Esophagus squamous epithelium (tissue), 5 donors: ENCODE results near the gene RNF8. TPM values are rescaled to one million over a fixed set of nuclear protein-coding genes. Genes with fewer than 3 reads are reported as not detected.
A peak's percentile ranks its signal among the peaks of the same experiment; 100 is the strongest.

Experiments used
- DNase-seq: peaks from one replicate; lab custom pipeline; 2025; lab: John Stamatoyannopoulos, UW
- H3K27ac ChIP-seq, 4 donors: fragments of 200-600 bp; sonication (generic); one replicate each; pipeline ENCODE4 v1.5.1; 2016 to 2019; ENCODE audit warnings: mild to moderate bottlenecking in 1 of 4
- H3K27me3 ChIP-seq, 4 donors: fragments of 200-600 bp; sonication (generic); 1 replicate in 3 of 4; 2 replicates in 1 of 4; pipeline versions ENCODE4 v1.5.1 to v1.6.0; 2017 to 2021; ENCODE audit warnings: antibody characterized with exemption in 1 of 4
- H3K36me3 ChIP-seq, 3 donors: fragments of 200-600 bp; sonication (generic); one replicate each; pipeline ENCODE4 v1.5.1; 2016 to 2019
- H3K4me1 ChIP-seq, 3 donors: fragments of 200-600 bp; sonication (generic); one replicate each; pipeline ENCODE4 v1.5.1; 2017 to 2019
- H3K4me3 ChIP-seq, 4 donors: fragments of 200-600 bp; sonication (generic); 1 replicate in 3 of 4; 2 replicates in 1 of 4; pipeline ENCODE4 v1.5.1; 2016 to 2019; ENCODE audit warnings: mild to moderate bottlenecking in 2 of 4, moderate library complexity in 1 of 4
- H3K9me3 ChIP-seq, 3 donors: fragments of 200-600 bp; sonication (generic); one replicate each; pipeline ENCODE4 v1.5.1; 2016 to 2019
- CTCF ChIP-seq, 6 experiments: fragments of 450-650 bp in 4 of 6; fragments of 200-600 bp in 2 of 6; sonication (generic) in 2 of 6; IDR thresholded peaks; one replicate each; pipeline ENCODE4 v1.5.1; 2016 to 2019; ENCODE audit warnings: antibody characterized with exemption in 6 of 6, mild to moderate bottlenecking in 4 of 6, moderate library complexity in 4 of 6
- POLR2A ChIP-seq, 4 donors: fragments of 450-650 bp; IDR thresholded peaks; one replicate each; pipeline ENCODE4 v1.6.1; 2017; ENCODE audit warnings: antibody characterized with exemption in 4 of 4, mild to moderate bottlenecking in 4 of 4, moderate library complexity in 3 of 4
- WGBS, 2 donors: methylation state at CpG; one replicate each; pipeline ENCODE4 v1.1.5; 2018; 5-methylcytosine and 5-hydroxymethylcytosine counted together
- intact Hi-C: fragments of 100-400 bp; cut with DNase I; formaldehyde crosslinking; loops from one replicate; pipeline ENCODE4 v1.15.0; 2022
- total RNA-seq, 4 donors: library from RNA; depleted of rRNA; stranded (reverse); fragments of >200 nt; gene quantifications; one replicate each; pipeline ENCODE4 v1.1.0, GENCODE V29; 2016
- donor health status: DM: yes; HTN: yes; CAD: no.

RNF8 gene
- total RNA-seq, 4 donors from 2014 or later = 17.2 to 24.0 (median 19.7) TPM

GRCh38 chr6:37429352-37429750 is 75.6 kb downstream of the RNF8 start:
- Histone ChIP-seq H3K27ac (no peak overlapping the region), H3K9me3 (no peaks in the 10 kb centered on the region), H3K36me3 (no peaks in the 10 kb centered on the region), H3K4me3 (no peak overlapping the region), H3K4me1 (peaks cover 5 to 17% (median 6%) of the 10 kb centered on the region in 3 donors), H3K27me3 (peaks cover 0 to 6% (median 0%) of the 10 kb centered on the region in 4 donors)
- no peak for DNase-seq
- intact Hi-C loops = no loop called here
- TF ChIP-seq CTCF (IDR thresholded peaks at IDR 0.05) (no peak), POLR2A (IDR thresholded peaks at IDR 0.05) (no peak)
- 86 to 94% methylated on average over 2 of the region's 2 CpGs for WGBS, 2 donors

DNA sequence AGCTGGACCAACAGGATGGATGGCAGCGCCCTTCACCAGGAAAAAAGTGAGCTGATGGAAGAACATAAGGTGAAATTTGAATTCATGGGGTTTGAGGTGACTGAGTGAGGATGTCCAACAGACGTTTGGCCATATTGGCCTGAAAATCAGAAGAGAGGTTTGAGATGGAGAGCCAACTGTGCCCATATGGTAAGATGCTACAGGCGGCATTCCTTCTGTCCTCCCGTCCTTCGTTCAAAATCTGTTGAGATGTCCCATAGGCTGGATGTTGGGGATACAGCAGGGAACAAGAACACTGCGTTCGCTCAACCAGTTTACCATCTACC is 78.8 kb downstream of the RNF8 start:
- Histone ChIP-seq H3K27me3 (peaks cover 0 to 6% (median 0%) of the 10 kb centered on the region in 4 donors), H3K27ac (peak overlapping the region; percentile 87 to 97 (median 94)), H3K9me3 (no peaks in the 10 kb centered on the region), H3K36me3 (peaks cover under 1 to 23% (median 10%) of the 10 kb centered on the region in 3 donors), H3K4me1 (peaks cover 6 to 25% (median 11%) of the 10 kb centered on the region in 3 donors), H3K4me3 (peak overlapping the region; percentile 70 to 94 (median 88))
- DNase-seq = no peak
- intact Hi-C loops = no loop called here
- TF ChIP-seq POLR2A (IDR thresholded peaks at IDR 0.05) (no peak), CTCF (IDR thresholded peaks at IDR 0.05) (no peak)
- WGBS, 2 donors = 7 to 17% methylated on average over 7 of the region's 7 CpGs

- H3K27me3 ChIP-seq = peaks cover 0 to 6% (median 0%) of the 10 kb centered on the region in 4 donors
- peak in 2 of 4 donors; percentile 63 to 70 for TF ChIP-seq POLR2A (IDR thresholded peaks at IDR 0.05)
- peak in 3 of 6 experiments; percentile 13 to 48 (median 18) for TF ChIP-seq CTCF (IDR thresholded peaks at IDR 0.05)
- 0 to 2% methylated on average over 6 to 19 of the region's 61 CpGs for WGBS, 2 donors
- peak within 1 kb of the TSS; percentile 87 to 97 (median 94) for H3K27ac ChIP-seq
- peaks cover 6 to 25% (median 11%) of the 10 kb centered on the region in 3 donors for H3K4me1 ChIP-seq
- peaks cover 6 to 28% (median 13%) of the 10 kb centered on the region in 3 donors for H3K36me3 ChIP-seq
- DNase-seq = peak; percentile 56
- H3K4me3 ChIP-seq = peak within 1 kb of the TSS; percentile 70 to 94 (median 88)
- no peaks in the 10 kb centered on the region for H3K9me3 ChIP-seq
- intact Hi-C loops = no loop called here
These were observed 79.3 kb downstream of the RNF8 start, which contains the start of gene CMTR1 for GRCh38 chr6:37432916-37433656. Gene CMTR1, plus strand, starts transcription at chr6:37433221. Its CDS starts 2,409 bp downstream, at chr6:37435630.

DNA sequence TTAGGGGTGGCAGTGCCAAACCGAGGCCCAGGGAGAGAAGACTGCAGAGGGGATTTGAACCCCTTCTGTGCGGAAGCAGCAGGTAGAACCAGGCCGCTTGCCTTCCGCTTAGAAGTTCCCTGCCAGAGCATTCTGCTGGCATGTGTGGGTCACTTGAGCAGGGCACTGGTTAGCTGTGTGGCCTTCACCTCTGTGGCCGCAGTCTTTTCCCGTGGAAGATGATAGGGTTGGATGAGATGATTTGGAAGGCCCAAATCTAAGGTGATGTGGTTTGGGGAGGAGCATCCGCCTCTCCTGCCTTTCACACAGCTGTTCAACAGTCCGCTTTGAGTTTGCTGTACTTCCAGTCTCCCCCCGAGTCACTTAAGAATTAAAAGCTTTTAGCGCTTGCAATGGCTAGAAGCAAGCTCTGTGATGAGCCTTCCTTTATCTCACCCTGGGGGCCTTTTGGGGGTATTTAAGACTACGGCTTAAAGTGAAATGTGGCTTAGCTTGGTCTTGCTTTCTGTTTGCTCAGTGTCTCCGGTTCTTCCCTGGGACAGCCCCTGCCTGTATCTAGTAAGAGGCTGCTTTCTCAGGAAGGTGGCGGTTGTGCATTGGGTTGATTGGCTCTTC is 80.0 kb downstream of the RNF8 start:
- Histone ChIP-seq H3K27ac (peak overlapping the region; percentile 87 to 97 (median 94)), H3K27me3 (no peaks in the 10 kb centered on the region), H3K4me1 (peaks cover 6 to 30% (median 11%) of the 10 kb centered on the region in 3 donors), H3K9me3 (no peaks in the 10 kb centered on the region), H3K36me3 (peaks cover 6 to 35% (median 13%) of the 10 kb centered on the region in 3 donors), H3K4me3 (peak overlapping the region; percentile 70 to 94 (median 88))
- intact Hi-C loops = no loop called here
- WGBS, 2 donors = 4 to 8% methylated on average over 6 to 10 of the region's 13 CpGs
- no peak for TF ChIP-seq CTCF (IDR thresholded peaks at IDR 0.05)
- TF ChIP-seq POLR2A (IDR thresholded peaks at IDR 0.05) = no peak
- DNase-seq = no peak

DNA sequence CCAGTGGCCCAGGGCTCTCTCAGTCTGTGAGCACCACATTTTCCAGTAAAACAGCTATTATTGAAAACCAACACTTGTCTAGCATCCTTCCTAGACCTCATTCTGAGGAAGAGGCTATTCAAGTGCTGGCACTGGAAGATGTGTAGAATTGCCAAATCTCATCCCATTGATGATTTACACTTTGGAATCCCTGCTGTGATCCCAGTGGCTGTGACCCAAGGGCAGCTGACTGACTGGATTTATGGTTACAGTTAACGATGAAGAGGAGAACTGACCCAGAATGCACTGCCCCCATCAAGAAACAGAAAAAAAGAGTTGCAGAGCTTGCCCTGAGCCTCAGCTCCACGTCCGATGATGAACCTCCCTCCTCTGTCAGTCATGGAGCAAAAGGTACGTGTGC is 81.6 kb downstream of the RNF8 start:
- peaks cover 6 to 51% (median 13%) of the 10 kb centered on the region in 3 donors for H3K36me3 ChIP-seq
- 86 to 92% methylated on average over 3 to 4 of the region's 4 CpGs for WGBS, 2 donors
- DNase-seq = no peak
- intact Hi-C loops = no loop called here
- no peaks in the 10 kb centered on the region for H3K9me3 ChIP-seq
- TF ChIP-seq CTCF (IDR thresholded peaks at IDR 0.05) = no peak
- TF ChIP-seq POLR2A (IDR thresholded peaks at IDR 0.05) = no peak
- no peak overlapping the region for H3K4me3 ChIP-seq
- H3K27me3 ChIP-seq = no peaks in the 10 kb centered on the region
- H3K4me1 ChIP-seq = peaks cover 6 to 32% (median 11%) of the 10 kb centered on the region in 3 donors
- no peak overlapping the region for H3K27ac ChIP-seq
